Activated naive CD8-positive, alpha-beta T cell (primary cell): Measurements from ENCODE around the gene TTC28.
"Not testable (repeated sequence)": the region's sequence is repeated elsewhere in the genome, so short reads cannot be mapped to it uniquely, and the experiment has no call there.

Source experiments
- H3K27ac Mint-ChIP-seq: one replicate; pipeline ENCODE4 v1.8.0; 2021; ENCODE audit warnings: mixed read lengths
- H3K27me3 Mint-ChIP-seq: one replicate; pipeline ENCODE4 v1.8.0; 2021; ENCODE audit warnings: mixed read lengths
- H3K36me3 Mint-ChIP-seq: one replicate; pipeline ENCODE4 v1.8.0; 2021; ENCODE audit warnings: mixed read lengths
- H3K4me1 Mint-ChIP-seq: one replicate; pipeline ENCODE4 v1.8.0; 2021; ENCODE audit warnings: low read depth, mixed read lengths
- H3K4me3 Mint-ChIP-seq: one replicate; pipeline ENCODE4 v1.8.0; 2021; ENCODE audit warnings: mild to moderate bottlenecking, mixed read lengths
- H3K9me3 Mint-ChIP-seq: one replicate; pipeline ENCODE4 v1.8.0; 2021; ENCODE audit warnings: low read depth, mixed read lengths

The TTC28 gene

DNA sequence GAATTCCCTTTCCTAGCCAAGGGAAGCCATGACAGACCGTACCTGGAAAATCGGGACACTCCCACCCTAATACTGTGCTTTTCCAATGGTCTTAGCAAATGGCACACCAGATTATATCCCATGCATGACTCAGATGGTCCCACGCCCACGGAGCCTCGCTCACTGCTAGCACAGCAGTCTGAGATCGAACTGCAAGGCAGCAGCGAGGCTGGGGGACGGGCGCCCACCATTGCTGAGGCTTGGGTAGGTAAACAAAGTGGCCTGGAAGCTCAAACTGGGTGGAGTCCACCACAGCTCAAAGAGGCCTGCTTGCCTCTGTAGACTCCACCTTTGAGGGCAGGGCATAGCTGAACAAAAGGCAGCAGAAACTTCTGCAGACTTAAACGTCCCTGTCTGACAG is 150.5 kb downstream of the TTC28 start:
- not testable (repeated sequence) for H3K27ac Mint-ChIP-seq

GRCh38 chr22:28521451-28521850 is 158.2 kb downstream of the TTC28 start:
- H3K27me3 Mint-ChIP-seq = peaks cover 20% of the 10 kb centered on the region
- no peaks in the 10 kb centered on the region for H3K36me3 Mint-ChIP-seq
- no peaks in the 10 kb centered on the region for H3K4me1 Mint-ChIP-seq
- no peak overlapping the region for H3K27ac Mint-ChIP-seq
- H3K4me3 Mint-ChIP-seq = no peak overlapping the region
- no peaks in the 10 kb centered on the region for H3K9me3 Mint-ChIP-seq

More for the DNA sequence above, 150.5 kb downstream of the TTC28 start:
- not testable (repeated sequence) for H3K9me3 Mint-ChIP-seq, H3K4me3 Mint-ChIP-seq, H3K36me3 Mint-ChIP-seq, H3K4me1 Mint-ChIP-seq, H3K27me3 Mint-ChIP-seq

DNA sequence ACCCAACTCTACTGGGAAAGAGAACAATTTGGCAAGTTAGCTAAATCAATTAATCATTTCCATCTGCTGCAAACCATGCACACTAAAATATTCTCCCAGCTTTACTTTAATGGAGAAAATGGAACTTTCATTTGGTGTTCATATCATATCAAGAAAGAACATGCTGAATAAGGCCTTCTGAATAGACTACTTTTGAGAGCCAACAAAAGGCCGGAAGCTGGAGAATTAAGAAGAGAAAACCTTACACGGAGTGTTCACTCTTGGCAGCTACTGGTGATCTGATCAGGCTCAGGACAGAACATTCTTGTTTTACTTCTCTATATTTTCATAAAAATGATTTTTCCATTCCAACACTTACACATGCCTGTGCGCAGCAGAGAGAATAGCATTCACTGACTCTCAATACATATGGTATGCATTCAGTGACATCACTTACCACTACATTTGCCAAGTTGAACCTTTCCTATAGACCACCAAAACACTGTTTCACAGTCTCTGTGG is 165.3 kb downstream of the TTC28 start:
- Mint-ChIP-seq H3K9me3 (peaks cover 7% of the 10 kb centered on the region), H3K36me3 (peaks cover 2% of the 10 kb centered on the region), H3K4me1 (no peaks in the 10 kb centered on the region), H3K4me3 (no peak overlapping the region), H3K27ac (no peak overlapping the region), H3K27me3 (peaks cover 8% of the 10 kb centered on the region)

DNA sequence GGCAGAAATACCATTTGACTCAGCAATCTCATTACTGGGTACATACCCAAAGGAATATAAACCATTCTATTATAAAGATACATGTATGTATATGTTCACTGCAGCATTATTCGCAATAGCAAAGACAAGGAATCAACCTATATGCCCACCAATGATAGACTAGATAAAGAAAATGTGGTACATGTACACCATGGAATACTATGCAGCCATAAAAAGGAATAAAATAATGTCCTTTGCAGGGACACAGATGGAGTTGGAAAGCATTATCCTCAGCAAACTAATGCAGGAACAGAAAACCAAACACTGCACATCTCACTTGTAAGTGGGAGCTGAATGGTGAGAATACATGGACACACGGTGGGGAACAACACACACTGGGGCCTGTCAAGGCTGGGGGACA is 167.3 kb downstream of the TTC28 start:
- H3K9me3 Mint-ChIP-seq = peaks cover 11% of the 10 kb centered on the region
- H3K4me1 Mint-ChIP-seq, H3K4me3 Mint-ChIP-seq, H3K27ac Mint-ChIP-seq, H3K27me3 Mint-ChIP-seq, H3K36me3 Mint-ChIP-seq: not testable (repeated sequence)

- Mint-ChIP-seq H3K36me3 (peaks cover 5% of the 10 kb centered on the region), H3K4me3 (no peak overlapping the region), H3K27ac (no peak overlapping the region), H3K9me3 (peaks cover 16% of the 10 kb centered on the region), H3K27me3 (peaks cover 12% of the 10 kb centered on the region), H3K4me1 (no peaks in the 10 kb centered on the region)
Measured at GRCh38 chr22:28507896-28508295, 171.7 kb downstream of the TTC28 start.

GRCh38 chr22:28506150-28506535 is 173.5 kb downstream of the TTC28 start:
- Mint-ChIP-seq H3K27ac (no peak overlapping the region), H3K36me3 (peaks cover 4% of the 10 kb centered on the region), H3K4me1 (no peaks in the 10 kb centered on the region), H3K4me3 (no peak overlapping the region), H3K27me3 (peaks cover 12% of the 10 kb centered on the region), H3K9me3 (peaks cover 16% of the 10 kb centered on the region)

DNA sequence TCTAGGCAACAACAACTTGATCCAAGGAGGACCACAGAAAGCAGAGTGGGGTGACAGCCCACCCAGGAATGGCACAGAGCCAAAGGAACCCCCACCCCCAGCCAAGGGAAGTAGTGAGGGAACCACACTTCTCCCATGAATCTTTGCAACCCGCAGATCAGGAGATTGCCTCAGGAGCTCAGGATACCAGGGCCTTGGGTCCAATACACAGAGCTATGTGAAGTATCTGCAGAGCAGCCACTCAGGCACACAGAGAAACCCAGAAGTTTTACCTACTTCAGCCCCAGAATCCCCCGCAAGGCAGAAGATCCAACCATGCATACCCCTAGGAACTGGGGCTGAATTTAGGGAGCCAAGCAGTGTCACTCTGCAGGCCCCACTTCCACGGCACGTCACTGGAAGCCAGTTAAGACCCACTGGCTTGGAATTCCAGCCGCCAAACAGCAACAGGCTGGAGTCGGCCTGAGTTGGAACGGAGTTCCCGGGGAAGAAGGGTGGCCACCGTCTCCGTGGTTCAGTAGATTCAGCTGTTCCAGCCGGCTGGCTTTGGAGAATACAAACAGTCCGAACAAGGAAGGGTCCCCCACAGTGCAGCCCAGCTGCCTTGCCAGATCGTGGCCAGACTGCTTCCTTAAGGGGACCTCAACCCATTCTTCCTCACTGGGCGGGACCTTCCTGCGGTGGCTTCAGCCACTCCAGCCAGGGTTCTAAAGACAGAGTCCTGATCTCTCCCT is 174.1 kb downstream of the TTC28 start:
- H3K9me3 Mint-ChIP-seq = peaks cover 12% of the 10 kb centered on the region
- no peaks in the 10 kb centered on the region for H3K4me1 Mint-ChIP-seq
- H3K27me3 Mint-ChIP-seq = peaks cover 12% of the 10 kb centered on the region
- no peak overlapping the region for H3K27ac Mint-ChIP-seq
- peaks cover 3% of the 10 kb centered on the region for H3K36me3 Mint-ChIP-seq
- H3K4me3 Mint-ChIP-seq = no peak overlapping the region

- no peak overlapping the region for H3K27ac Mint-ChIP-seq
- no peaks in the 10 kb centered on the region for H3K9me3 Mint-ChIP-seq
- H3K27me3 Mint-ChIP-seq = peaks cover 7% of the 10 kb centered on the region
- H3K36me3 Mint-ChIP-seq = no peaks in the 10 kb centered on the region
- H3K4me1 Mint-ChIP-seq = no peaks in the 10 kb centered on the region
- no peak overlapping the region for H3K4me3 Mint-ChIP-seq
Measured at GRCh38 chr22:28500006-28500405, 179.6 kb downstream of the TTC28 start.

- no peak overlapping the region for H3K4me3 Mint-ChIP-seq
- no peak overlapping the region for H3K27ac Mint-ChIP-seq
- no peaks in the 10 kb centered on the region for H3K36me3 Mint-ChIP-seq
- H3K27me3 Mint-ChIP-seq = peaks cover 8% of the 10 kb centered on the region
- H3K4me1 Mint-ChIP-seq = no peaks in the 10 kb centered on the region
- H3K9me3 Mint-ChIP-seq = no peaks in the 10 kb centered on the region
Measured at GRCh38 chr22:28498044-28498443, 181.6 kb downstream of the TTC28 start.

- H3K27ac Mint-ChIP-seq = no peak overlapping the region
- no peaks in the 10 kb centered on the region for H3K4me1 Mint-ChIP-seq
- H3K4me3 Mint-ChIP-seq = no peak overlapping the region
- H3K9me3 Mint-ChIP-seq = no peaks in the 10 kb centered on the region
- no peaks in the 10 kb centered on the region for H3K36me3 Mint-ChIP-seq
- H3K27me3 Mint-ChIP-seq = peaks cover 11% of the 10 kb centered on the region
Measured at GRCh38 chr22:28497188-28497587, 182.5 kb downstream of the TTC28 start.

- H3K4me1 Mint-ChIP-seq, H3K36me3 Mint-ChIP-seq, H3K27ac Mint-ChIP-seq, H3K9me3 Mint-ChIP-seq, H3K4me3 Mint-ChIP-seq: not testable (repeated sequence)
- H3K27me3 Mint-ChIP-seq = peaks cover 25% of the 10 kb centered on the region
Measured at GRCh38 chr22:28491289-28491688, 188.4 kb downstream of the TTC28 start.

- no peak overlapping the region for H3K27ac Mint-ChIP-seq
- no peaks in the 10 kb centered on the region for H3K9me3 Mint-ChIP-seq
- H3K36me3 Mint-ChIP-seq = no peaks in the 10 kb centered on the region
- H3K27me3 Mint-ChIP-seq = peaks cover 27% of the 10 kb centered on the region
- H3K4me1 Mint-ChIP-seq = no peaks in the 10 kb centered on the region
- no peak overlapping the region for H3K4me3 Mint-ChIP-seq
Measured at GRCh38 chr22:28488825-28489224, 190.8 kb downstream of the TTC28 start.

GRCh38 chr22:28484662-28485061 is 195.0 kb downstream of the TTC28 start:
- no peaks in the 10 kb centered on the region for H3K4me1 Mint-ChIP-seq
- no peaks in the 10 kb centered on the region for H3K36me3 Mint-ChIP-seq
- peaks cover 16% of the 10 kb centered on the region for H3K27me3 Mint-ChIP-seq
- H3K27ac Mint-ChIP-seq = no peak overlapping the region
- H3K4me3 Mint-ChIP-seq = no peak overlapping the region
- H3K9me3 Mint-ChIP-seq = no peaks in the 10 kb centered on the region

DNA sequence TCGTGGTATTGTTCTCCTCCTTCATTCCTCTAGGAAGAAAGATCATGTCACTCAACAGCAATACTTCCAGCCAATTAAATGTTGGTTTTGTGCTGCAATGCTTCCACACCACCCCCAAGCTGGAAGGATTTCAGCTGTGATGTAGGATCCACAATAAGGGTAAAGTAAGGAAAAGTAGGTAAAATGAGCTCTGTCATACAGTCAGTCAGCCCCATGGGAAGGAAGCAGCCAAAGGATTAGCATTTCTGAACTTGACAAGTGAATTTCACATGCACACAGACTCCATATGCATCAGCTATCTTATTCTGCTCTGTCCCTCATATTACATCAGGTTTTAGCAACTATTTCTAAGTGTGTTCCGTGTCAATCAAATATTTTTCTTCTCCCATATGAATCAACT is 197.9 kb downstream of the TTC28 start:
- H3K27ac Mint-ChIP-seq = no peak overlapping the region
- no peak overlapping the region for H3K4me3 Mint-ChIP-seq
- no peaks in the 10 kb centered on the region for H3K4me1 Mint-ChIP-seq
- no peaks in the 10 kb centered on the region for H3K9me3 Mint-ChIP-seq
- no peaks in the 10 kb centered on the region for H3K36me3 Mint-ChIP-seq
- H3K27me3 Mint-ChIP-seq = peaks cover 14% of the 10 kb centered on the region

GRCh38 chr22:28480000-28480715 is 199.5 kb downstream of the TTC28 start:
- Mint-ChIP-seq H3K9me3 (no peaks in the 10 kb centered on the region), H3K36me3 (no peaks in the 10 kb centered on the region), H3K4me1 (no peaks in the 10 kb centered on the region), H3K27me3 (peaks cover 11% of the 10 kb centered on the region), H3K4me3 (no peak overlapping the region), H3K27ac (no peak overlapping the region)

DNA sequence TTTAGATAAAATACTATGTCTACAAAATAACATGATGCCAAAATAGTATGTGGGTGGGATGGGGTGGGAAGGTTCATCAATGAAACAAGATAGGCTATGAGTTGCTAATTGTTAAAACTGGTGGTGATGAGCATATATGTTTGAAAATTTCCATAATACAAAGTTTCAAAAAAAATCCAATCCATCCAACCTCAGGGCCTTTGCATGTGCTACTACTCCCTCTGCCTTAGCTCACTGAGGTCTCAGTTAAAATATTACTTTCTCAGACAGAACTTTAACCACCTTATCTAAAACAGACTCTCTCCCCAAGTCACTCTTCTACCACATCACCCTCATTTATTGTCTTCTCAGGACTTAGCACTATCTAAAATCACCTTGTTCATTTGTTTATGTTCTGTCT is 201.1 kb downstream of the TTC28 start:
- Mint-ChIP-seq H3K4me1 (no peaks in the 10 kb centered on the region), H3K9me3 (no peaks in the 10 kb centered on the region), H3K4me3 (no peak overlapping the region), H3K27ac (no peak overlapping the region), H3K36me3 (no peaks in the 10 kb centered on the region), H3K27me3 (peaks cover 8% of the 10 kb centered on the region)
